Mucosa of descending colon (tissue), 3 donors: Measurements from ENCODE around the gene TOR4A. TPM values are rescaled to one million over a fixed set of nuclear protein-coding genes. Genes with fewer than 3 reads are reported as not detected.

Source experiments
- ATAC-seq: fragments of 200-7000 bp; cut with Tn5 transposase; one replicate; pipeline ENCODE4 v1.9.1; 2020; ENCODE audit warnings: mild to moderate bottlenecking, moderate library complexity
- DNase-seq, 3 donors: peaks; one replicate each; pipeline ENCODE4 v3.0.0-alpha.2; 2020
- H3K36me3 ChIP-seq: fragments of 200-600 bp; one replicate; pipeline ENCODE4 v1.8.0; 2021; ENCODE audit warnings: low read depth, mild to moderate bottlenecking
- H3K4me1 ChIP-seq: fragments of 200-600 bp; one replicate; pipeline ENCODE4 v1.8.0; 2021; ENCODE audit warnings: low read depth, mild to moderate bottlenecking
- H3K4me3 ChIP-seq: fragments of 200-600 bp; one replicate; pipeline ENCODE4 v1.8.0; 2021; ENCODE audit warnings: mild to moderate bottlenecking
- H3K9me3 ChIP-seq: fragments of 200-600 bp; one replicate; pipeline ENCODE4 v1.8.0; 2021; ENCODE audit warnings: mild to moderate bottlenecking
- intact Hi-C, 2 donors: fragments of 100-400 bp; cut with DNase I in 1 of 2; cut with micrococcal nuclease in 1 of 2; formaldehyde crosslinking; loops; one replicate each; pipeline versions ENCODE4 v1.11.0 to v1.11.1; 2022; cut with DNase I, micrococcal nuclease
- total RNA-seq, 3 donors: library from RNA; stranded (reverse); fragmentation: NEBNext Ultra II Directional in 2 of 3; extraction: Animal tissue kit (Norgen Biotek cat#: 25700) in 2 of 3; gene quantifications; one replicate each; pipeline versions ENCODE4 v1.2.1 to v1.2.4, GENCODE V29; 2021 to 2023
- TF ChIP-seq, protein P1 (sequence below): fragments of 200-600 bp; IDR thresholded peaks from one replicate; pipeline ENCODE4 v1.8.0; 2022; ENCODE audit warnings: antibody characterized with exemption, mild to moderate bottlenecking
- donor health status: DM: no; HTN: no; CAD: no; lungs with moderate emphysema.
- donor health status: DM: no; HTN: no; CAD: no.
- donor health status: DM: no; HTN: yes; CAD: no.

The TOR4A gene
- total RNA-seq, 3 donors from 2014 or later: 23.3 to 48.6 (median 45.3) TPM

- intact Hi-C loops: no loop called here
Measured at GRCh38 chr9:137317718-137318511, 40.4 kb downstream of the TOR4A start.

DNA sequence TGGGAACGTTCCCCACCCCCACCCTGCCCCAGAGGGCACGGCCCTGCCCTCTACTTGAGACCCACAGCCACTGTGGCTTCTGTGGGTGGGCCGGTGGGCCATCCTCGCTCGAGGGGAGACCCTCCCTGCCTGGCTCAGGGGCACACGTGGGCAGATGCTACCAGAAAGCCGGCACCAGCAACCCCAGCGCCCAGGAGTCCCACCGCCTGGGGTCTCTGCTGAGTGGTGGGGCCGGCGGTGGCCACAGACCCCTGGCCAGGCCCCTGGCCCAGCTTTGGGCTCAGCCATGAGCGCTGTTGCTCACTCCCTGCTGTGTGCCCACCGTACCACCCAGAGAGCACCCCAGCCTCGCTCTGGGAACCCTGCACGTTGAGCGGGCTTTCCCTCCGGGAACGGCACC, 41.1 kb downstream of the TOR4A start:
- intact Hi-C loops: no loop called here
- Histone ChIP-seq H3K9me3 (no peaks in the 10 kb centered on the region), H3K36me3 (no peaks in the 10 kb centered on the region), H3K4me3 (no peak overlapping the region), H3K4me1 (peaks cover 14% of the 10 kb centered on the region)
- TF ChIP-seq, protein P1, sequence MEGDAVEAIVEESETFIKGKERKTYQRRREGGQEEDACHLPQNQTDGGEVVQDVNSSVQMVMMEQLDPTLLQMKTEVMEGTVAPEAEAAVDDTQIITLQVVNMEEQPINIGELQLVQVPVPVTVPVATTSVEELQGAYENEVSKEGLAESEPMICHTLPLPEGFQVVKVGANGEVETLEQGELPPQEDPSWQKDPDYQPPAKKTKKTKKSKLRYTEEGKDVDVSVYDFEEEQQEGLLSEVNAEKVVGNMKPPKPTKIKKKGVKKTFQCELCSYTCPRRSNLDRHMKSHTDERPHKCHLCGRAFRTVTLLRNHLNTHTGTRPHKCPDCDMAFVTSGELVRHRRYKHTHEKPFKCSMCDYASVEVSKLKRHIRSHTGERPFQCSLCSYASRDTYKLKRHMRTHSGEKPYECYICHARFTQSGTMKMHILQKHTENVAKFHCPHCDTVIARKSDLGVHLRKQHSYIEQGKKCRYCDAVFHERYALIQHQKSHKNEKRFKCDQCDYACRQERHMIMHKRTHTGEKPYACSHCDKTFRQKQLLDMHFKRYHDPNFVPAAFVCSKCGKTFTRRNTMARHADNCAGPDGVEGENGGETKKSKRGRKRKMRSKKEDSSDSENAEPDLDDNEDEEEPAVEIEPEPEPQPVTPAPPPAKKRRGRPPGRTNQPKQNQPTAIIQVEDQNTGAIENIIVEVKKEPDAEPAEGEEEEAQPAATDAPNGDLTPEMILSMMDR: no peak
- ATAC-seq (no peak), DNase-seq (no peak)

More at GRCh38 chr9:137317718-137318511, 40.4 kb downstream of the TOR4A start:
- Histone ChIP-seq H3K4me3 (no peak overlapping the region), H3K36me3 (no peaks in the 10 kb centered on the region), H3K9me3 (no peaks in the 10 kb centered on the region), H3K4me1 (peaks cover 14% of the 10 kb centered on the region)
- TF ChIP-seq, protein P1: no peak
- DNase-seq (peak in 1 of 3 donors; percentile 46), ATAC-seq (no peak)

GRCh38 chr9:137319011-137319738, 41.6 kb downstream of the TOR4A start:
- H3K4me3 ChIP-seq: no peak overlapping the region
- H3K9me3 ChIP-seq: no peaks in the 10 kb centered on the region
- ATAC-seq (no peak), DNase-seq (peak in 2 of 3 donors; percentile 32 to 61)
- TF ChIP-seq, protein P1: no peak
- H3K4me1 ChIP-seq: peaks cover 14% of the 10 kb centered on the region
- intact Hi-C loops: no loop called here
- H3K36me3 ChIP-seq: no peaks in the 10 kb centered on the region

DNA sequence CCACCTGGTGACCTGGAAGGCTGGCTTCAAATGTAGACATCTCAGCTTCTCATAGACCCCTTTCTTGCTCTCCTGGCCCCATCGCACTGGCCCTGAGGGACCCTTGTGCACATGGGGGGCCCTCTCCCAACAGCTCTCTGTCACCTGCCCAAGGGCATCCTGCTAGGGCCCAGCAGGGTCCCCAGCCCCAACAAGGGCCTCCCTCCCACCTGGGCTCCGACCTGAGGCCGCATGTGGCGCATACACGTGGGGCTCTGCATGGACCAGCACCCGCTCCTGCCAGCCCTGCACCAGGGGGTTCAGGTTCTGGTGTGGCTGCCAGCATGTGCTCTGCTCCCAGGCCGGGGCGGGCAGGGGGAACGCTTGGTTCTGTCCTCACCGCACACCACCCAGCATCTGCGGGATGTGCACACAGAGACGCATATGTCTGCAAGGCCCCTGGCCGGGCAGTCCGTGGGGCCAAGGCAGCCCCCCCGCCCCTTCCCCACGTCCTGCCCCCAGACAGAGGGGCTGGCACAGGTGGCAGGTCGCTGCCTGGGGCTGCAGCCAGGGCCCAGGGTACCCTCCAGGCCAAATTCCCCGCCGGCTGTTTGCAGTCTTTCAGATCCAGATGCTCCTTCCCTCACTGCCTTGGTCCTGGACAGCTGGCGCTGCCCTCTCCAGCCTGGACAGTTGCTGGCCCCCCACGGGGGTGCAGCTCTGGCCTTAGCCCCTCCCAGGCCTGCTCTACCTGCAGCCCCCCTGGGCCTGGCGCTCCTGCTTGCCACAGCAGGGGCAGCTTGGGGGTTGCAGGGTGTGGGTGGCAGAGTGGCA, 42.4 kb downstream of the TOR4A start:
- TF ChIP-seq, protein P1: no peak
- H3K9me3 ChIP-seq: no peaks in the 10 kb centered on the region
- no peak overlapping the region for H3K4me3 ChIP-seq
- H3K36me3 ChIP-seq: no peaks in the 10 kb centered on the region
- intact Hi-C loops: no loop called here
- ATAC-seq (no peak), DNase-seq (peak in 1 of 3 donors; percentile 52)
- peaks cover 14% of the 10 kb centered on the region for H3K4me1 ChIP-seq

DNA sequence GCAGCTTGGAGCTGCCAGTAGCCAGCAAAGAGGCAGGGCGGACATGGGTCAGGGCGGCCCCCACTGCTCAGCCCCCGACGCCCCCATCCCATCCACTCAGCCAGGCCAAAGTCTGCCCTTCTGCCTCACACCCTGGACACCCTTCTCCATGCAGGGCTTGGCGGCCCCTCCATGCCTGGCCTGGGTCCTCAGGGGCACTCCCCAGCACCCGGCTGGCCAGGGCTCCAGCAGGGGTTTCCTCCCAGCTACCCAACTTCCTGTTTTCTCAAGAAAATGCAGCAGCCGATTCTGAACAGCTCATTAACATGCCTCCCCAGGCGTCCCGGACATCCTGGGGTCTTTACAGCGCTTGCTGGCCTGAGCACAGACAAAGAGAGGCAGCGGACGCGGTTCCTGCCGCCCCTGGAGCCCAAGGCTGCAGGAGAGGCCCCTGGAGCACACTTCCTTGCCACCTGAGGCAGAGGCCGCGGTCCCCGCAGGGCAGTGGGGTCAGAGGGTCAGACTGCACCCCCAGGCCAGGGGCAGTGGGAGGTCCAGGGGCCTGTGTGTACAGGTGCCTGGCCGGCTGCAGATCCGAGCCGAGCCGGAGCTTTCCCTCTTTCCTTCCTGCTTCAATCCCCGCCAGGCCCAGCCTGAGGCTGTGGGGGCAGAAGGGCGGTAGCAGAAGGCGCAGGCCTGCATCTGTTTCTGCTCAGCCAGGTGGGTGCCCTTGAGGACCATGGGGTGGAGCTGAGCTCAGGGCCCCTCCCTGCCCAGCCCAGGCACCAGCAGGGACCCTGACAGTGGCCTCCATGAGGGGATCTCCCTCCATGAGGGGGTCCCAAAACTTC, 43.2 kb downstream of the TOR4A start:
- ATAC-seq: peak; percentile 6
- Histone ChIP-seq H3K4me1 (peaks cover 8% of the 10 kb centered on the region), H3K9me3 (no peaks in the 10 kb centered on the region), H3K4me3 (no peak overlapping the region), H3K36me3 (no peaks in the 10 kb centered on the region)
- DNase-seq: peak in 2 of 3 donors; percentile 41 to 59
- intact Hi-C loops: no loop called here
- TF ChIP-seq, protein P1: no peak
